NT2/D1 (cell line): ENCODE data around the gene GAS2L3.

Experiments used
- SUZ12 ChIP-seq: IDR thresholded peaks from 2 replicates; pipeline ENCODE4 v1.6.1; 2011; ENCODE audit not compliant: insufficient read length, insufficient read depth; ENCODE audit errors: extremely low read depth
- YY1 ChIP-seq: IDR thresholded peaks from 2 replicates; pipeline ENCODE4 v1.6.1; 2011; ENCODE audit not compliant: insufficient read length, insufficient read depth
- ZNF274 ChIP-seq: IDR thresholded peaks from 2 replicates; pipeline ENCODE4 v1.6.1; 2011; ENCODE audit warnings: mild to moderate bottlenecking, low read depth, low read length

- no peak for TF ChIP-seq ZNF274
- no peak for TF ChIP-seq YY1
- no peak for TF ChIP-seq SUZ12
These were observed 28.4 kb upstream of the GAS2L3 start for GRCh38 chr12:100545092-100545491.
